IPS-15b (cell line): ENCODE results near the gene LHX6.

Experiments
- H3K27me3 ChIP-seq: one replicate; pipeline ENCODE4 v1.6.1; 2013; ENCODE audit warnings: low read length; ENCODE audit not compliant: control insufficient read depth, insufficient read depth
- H3K36me3 ChIP-seq: one replicate; pipeline ENCODE4 v1.6.1; 2013; ENCODE audit warnings: low read length; ENCODE audit not compliant: control insufficient read depth, insufficient read depth
- H3K4me1 ChIP-seq: one replicate; pipeline ENCODE4 v1.6.1; 2013; ENCODE audit warnings: mild to moderate bottlenecking, low read length; ENCODE audit not compliant: control insufficient read depth, insufficient read depth
- H3K4me3 ChIP-seq: one replicate; pipeline ENCODE4 v1.5.1; 2013; ENCODE audit warnings: low read depth, low read length
- H3K9ac ChIP-seq: one replicate; pipeline ENCODE4 v1.6.1; 2013; ENCODE audit warnings: low read depth, mild to moderate bottlenecking, low read length
- H3K9me3 ChIP-seq: one replicate; pipeline ENCODE4 v1.6.1; 2013; ENCODE audit warnings: mild to moderate bottlenecking, low read length; ENCODE audit not compliant: control insufficient read depth, insufficient read depth

Gene LHX6

DNA sequence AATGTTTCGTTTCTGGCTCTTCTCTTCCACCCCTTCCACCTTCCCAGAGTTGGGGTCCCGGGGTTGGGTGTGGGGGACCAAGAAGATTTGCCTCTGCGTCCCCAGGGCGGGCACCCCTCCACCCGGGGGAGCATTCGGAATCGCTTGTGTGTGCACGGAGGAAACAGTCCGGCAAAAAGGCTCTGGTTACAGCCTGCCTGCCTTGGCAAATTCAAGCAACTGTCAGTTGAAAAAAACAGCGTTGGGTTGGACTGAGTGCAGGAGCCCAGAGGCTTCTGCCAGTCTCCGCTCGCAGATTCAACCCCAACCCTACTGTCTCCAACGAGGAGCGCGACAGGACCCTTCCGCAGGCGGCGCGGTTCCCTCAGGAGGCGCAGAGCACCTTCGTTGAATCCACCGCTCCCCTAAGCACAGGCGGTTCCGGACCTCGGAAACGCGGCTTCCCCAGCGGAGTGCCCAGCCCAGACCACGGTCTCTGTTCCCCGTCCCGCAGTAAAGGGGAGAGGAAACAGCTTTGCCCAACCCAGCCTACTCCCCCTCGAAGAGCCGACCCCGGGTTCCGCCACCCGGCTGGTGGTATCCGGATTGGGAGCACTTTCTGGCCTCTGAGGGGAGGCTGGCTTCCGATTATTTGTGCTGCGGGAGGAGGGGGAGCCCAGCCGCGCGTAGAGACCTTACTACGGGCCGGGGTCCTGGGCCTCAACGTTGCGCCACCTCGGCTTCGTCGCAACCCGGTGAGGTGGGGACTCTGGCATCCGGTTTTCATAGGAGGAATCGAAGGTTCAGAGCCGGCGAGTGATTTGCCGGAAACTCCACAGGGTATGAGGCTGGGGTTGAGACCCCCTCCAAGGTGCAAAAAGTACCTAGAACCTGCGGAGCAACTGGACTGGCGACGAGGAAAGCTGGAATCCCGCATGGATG lies 9.6 kb downstream of the LHX6 start:
- Histone ChIP-seq H3K9ac (no peak overlapping the region), H3K4me1 (peaks cover 10% of the 10 kb centered on the region), H3K9me3 (no peaks in the 10 kb centered on the region), H3K36me3 (no peaks in the 10 kb centered on the region), H3K27me3 (peaks cover 99% of the 10 kb centered on the region), H3K4me3 (peak overlapping the region; percentile 43)

- peaks cover 94% of the 10 kb centered on the region for H3K27me3 ChIP-seq
These were observed 10.5 kb downstream of the LHX6 start for GRCh38 chr9:122218071-122218934.

GRCh38 chr9:122217640-122218039 lies 11.1 kb downstream of the LHX6 start:
- H3K27me3 ChIP-seq: peaks cover 94% of the 10 kb centered on the region
- H3K9ac ChIP-seq: no peak overlapping the region
- H3K9me3 ChIP-seq: no peaks in the 10 kb centered on the region
- H3K4me3 ChIP-seq: peak overlapping the region; percentile 43
- H3K4me1 ChIP-seq: peaks cover 10% of the 10 kb centered on the region
- no peaks in the 10 kb centered on the region for H3K36me3 ChIP-seq

More at GRCh38 chr9:122218071-122218934, 10.5 kb downstream of the LHX6 start:
- peak overlapping the region; percentile 43 for H3K4me3 ChIP-seq
- no peaks in the 10 kb centered on the region for H3K36me3 ChIP-seq
- H3K9ac ChIP-seq: no peak overlapping the region
- H3K4me1 ChIP-seq: peaks cover 10% of the 10 kb centered on the region
- no peaks in the 10 kb centered on the region for H3K9me3 ChIP-seq

GRCh38 chr9:122216798-122217418 lies 11.8 kb downstream of the LHX6 start:
- Histone ChIP-seq H3K9ac (no peak overlapping the region), H3K27me3 (peaks cover 94% of the 10 kb centered on the region), H3K9me3 (no peaks in the 10 kb centered on the region), H3K4me3 (peak overlapping the region; percentile 35), H3K36me3 (no peaks in the 10 kb centered on the region), H3K4me1 (peaks cover 9% of the 10 kb centered on the region)

DNA sequence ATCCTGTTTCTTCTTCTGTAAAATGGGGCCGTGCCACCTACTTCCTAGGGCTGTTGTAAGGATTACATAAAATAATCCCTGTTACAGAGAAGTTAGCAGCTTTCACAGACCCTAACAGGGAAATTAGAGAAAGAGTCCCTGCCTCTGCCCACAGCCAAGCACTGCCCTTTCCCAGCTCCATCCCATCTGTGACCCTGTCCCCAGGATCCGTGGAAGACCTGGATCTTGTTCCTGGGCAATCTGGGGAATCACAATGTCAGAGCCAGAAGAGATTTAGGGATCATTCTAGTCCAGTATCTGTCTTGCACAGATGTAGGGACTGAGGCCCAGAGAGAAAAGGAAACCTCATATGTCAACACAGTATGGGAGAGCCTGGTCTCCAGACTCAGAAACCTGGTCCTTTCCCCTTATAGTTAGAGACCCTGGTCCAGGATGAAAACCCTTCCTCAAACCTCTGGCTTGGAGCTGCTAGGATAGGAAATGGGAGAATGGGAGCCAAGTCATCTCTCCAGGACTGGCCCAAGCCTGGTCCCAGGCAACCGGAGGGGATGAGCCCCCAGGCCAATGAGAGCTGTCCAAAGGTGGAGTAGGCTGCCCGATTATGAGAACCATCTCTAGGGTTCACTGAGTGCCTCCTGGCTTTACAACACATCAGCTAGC lies 12.5 kb downstream of the LHX6 start:
- no peaks in the 10 kb centered on the region for H3K36me3 ChIP-seq
- peak overlapping the region; percentile 35 for H3K4me3 ChIP-seq
- H3K9ac ChIP-seq: no peak overlapping the region
- H3K9me3 ChIP-seq: no peaks in the 10 kb centered on the region
- H3K4me1 ChIP-seq: peaks cover 8% of the 10 kb centered on the region
- H3K27me3 ChIP-seq: peaks cover 94% of the 10 kb centered on the region

DNA sequence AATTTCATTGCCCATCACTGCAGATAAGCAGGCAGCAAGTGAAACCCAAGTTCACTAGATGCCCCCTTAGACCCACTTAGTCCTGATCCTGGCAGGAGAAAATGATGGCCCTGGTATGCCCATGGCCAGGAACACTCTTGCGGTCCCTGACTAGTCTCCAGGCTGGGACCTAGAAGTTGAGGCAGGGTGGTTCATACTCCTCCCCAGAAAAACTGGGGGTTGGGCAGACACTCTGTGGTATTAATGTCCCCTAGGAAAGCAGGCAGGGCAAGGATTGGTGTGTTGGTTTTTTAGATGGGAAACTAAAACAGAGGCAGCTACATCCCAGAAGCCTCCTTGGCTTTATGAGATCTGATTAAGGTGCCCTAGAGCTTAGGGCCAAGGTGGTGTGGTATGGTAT lies 13.1 kb downstream of the LHX6 start:
- Histone ChIP-seq H3K36me3 (no peaks in the 10 kb centered on the region), H3K27me3 (peaks cover 96% of the 10 kb centered on the region), H3K9me3 (no peaks in the 10 kb centered on the region), H3K4me3 (no peak overlapping the region), H3K4me1 (peaks cover 5% of the 10 kb centered on the region), H3K9ac (no peak overlapping the region)

DNA sequence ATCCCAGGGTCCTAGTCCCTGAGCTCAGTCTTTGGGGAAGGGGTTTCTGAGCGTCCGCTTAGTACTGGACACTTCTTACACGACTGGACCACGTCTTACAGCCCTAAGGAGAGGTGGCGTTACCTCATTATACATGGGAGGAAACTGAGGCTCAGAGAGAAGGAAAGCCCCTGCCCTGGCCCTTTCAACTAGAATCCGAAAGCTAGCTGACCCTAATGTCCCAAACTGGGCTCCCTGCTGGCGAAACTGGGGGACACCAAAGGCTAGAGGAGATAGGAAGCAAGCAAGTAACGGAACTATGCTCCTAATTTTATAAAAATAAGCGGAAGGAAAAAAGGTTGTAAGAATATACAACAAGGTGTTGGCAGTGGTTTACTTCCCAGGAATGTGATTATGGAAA lies 14.2 kb downstream of the LHX6 start:
- H3K36me3 ChIP-seq: no peaks in the 10 kb centered on the region
- H3K27me3 ChIP-seq: peaks cover 87% of the 10 kb centered on the region
- no peaks in the 10 kb centered on the region for H3K9me3 ChIP-seq
- peak overlapping the region; percentile 62 for H3K4me3 ChIP-seq
- no peaks in the 10 kb centered on the region for H3K4me1 ChIP-seq
- H3K9ac ChIP-seq: no peak overlapping the region

- Histone ChIP-seq H3K9ac (no peak overlapping the region), H3K4me3 (peak overlapping the region; percentile 62), H3K27me3 (peaks cover 82% of the 10 kb centered on the region)
These were observed 15.0 kb downstream of the LHX6 start for GRCh38 chr9:122213589-122214413.

GRCh38 chr9:122213102-122213588 lies 15.6 kb downstream of the LHX6 start:
- H3K27me3 ChIP-seq: peaks cover 76% of the 10 kb centered on the region
- peak overlapping the region; percentile 37 for H3K4me3 ChIP-seq
- no peaks in the 10 kb centered on the region for H3K9me3 ChIP-seq
- H3K36me3 ChIP-seq: no peaks in the 10 kb centered on the region
- H3K4me1 ChIP-seq: no peaks in the 10 kb centered on the region
- no peak overlapping the region for H3K9ac ChIP-seq

More at GRCh38 chr9:122213589-122214413, 15.0 kb downstream of the LHX6 start:
- Histone ChIP-seq H3K4me1 (no peaks in the 10 kb centered on the region), H3K9me3 (no peaks in the 10 kb centered on the region), H3K36me3 (no peaks in the 10 kb centered on the region)

DNA sequence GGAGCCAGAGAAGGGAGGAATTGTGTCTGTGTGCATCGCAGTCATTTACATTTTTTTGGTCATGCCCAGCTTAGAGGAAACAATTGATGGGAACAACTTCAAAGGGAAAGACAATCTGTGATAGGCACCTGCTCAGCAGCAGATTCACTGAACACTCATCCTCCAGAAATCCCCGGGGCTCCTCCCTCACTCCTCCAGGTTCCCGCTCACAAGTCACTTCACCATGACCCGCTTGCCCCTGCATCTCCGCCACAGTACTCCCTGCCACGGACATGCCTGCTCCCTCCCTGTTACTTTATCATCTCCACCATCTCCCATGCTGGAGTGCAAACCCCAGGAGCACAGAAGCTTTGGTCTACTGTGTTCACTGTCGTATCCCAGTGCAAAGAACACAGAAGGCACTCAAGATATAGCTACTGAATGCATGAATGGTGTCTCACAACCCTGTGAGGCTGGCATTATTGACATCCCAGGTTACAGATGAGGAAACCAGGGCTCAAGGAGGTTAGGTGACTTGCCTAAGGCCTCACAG lies 16.2 kb downstream of the LHX6 start:
- Histone ChIP-seq H3K9ac (no peak overlapping the region), H3K9me3 (no peaks in the 10 kb centered on the region), H3K36me3 (no peaks in the 10 kb centered on the region), H3K4me1 (no peaks in the 10 kb centered on the region), H3K4me3 (no peak overlapping the region), H3K27me3 (peaks cover 72% of the 10 kb centered on the region)
